Loucy (cell line): ENCODE data around the gene SLC29A2.

Experiments used
- EZH2phosphoT487 ChIP-seq: fragments of 200-600 bp; IDR thresholded peaks from 2 replicates; pipeline ENCODE4 v1.6.1; 2018; ENCODE audit warnings: antibody characterized with exemption, mild to moderate bottlenecking, moderate library complexity, borderline replicate concordance
- TF ChIP-seq, protein P1 (sequence below): fragments of 200-600 bp; sonication (generic); conservative IDR thresholded peaks from 2 replicates; pipeline ENCODE4 v1.5.1; 2014; ENCODE audit warnings: mild to moderate bottlenecking, antibody characterized with exemption, low read length

DNA sequence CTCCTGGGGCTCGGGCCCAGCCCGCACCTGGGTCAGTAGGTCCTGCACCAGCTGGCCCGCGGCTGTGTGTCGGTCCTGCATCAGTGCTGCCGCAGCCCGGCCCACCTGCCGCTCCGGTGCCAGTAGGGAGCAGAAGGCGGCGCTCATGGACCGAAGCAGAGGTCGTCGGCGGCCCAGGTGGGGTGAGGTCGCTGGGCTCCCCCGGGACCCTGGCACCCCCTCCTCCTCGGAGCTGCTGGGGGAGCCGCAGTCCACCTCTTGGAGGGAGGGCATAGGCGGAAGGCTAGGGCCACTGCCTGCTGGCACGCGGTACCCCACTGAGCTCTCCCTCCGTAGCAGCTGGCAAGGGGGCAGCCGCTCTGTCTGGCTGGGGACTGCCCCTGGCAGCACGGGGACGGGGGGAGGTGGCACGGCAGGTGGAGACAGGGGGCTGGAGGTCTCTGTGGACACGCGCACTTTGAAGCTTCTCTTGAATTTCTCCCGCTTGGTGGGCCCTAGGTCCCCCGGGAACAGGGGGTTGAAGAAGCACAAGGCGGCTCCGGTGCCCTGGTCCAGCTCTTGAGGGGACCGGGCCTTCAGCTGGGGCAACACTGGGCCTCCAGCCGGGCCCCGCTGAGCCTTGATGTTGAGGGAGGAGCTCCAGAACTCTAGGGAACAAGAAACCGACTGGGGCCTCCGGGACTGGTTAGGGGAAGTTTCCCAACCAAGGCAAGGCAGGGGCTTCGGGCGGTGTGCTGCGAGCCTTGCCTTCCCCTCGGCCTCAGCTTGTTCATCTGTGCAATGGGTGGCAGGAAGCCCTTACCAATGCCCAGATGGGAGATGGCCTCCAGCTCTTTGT, 36.7 kb downstream of the SLC29A2 start:
- TF ChIP-seq, protein P1, sequence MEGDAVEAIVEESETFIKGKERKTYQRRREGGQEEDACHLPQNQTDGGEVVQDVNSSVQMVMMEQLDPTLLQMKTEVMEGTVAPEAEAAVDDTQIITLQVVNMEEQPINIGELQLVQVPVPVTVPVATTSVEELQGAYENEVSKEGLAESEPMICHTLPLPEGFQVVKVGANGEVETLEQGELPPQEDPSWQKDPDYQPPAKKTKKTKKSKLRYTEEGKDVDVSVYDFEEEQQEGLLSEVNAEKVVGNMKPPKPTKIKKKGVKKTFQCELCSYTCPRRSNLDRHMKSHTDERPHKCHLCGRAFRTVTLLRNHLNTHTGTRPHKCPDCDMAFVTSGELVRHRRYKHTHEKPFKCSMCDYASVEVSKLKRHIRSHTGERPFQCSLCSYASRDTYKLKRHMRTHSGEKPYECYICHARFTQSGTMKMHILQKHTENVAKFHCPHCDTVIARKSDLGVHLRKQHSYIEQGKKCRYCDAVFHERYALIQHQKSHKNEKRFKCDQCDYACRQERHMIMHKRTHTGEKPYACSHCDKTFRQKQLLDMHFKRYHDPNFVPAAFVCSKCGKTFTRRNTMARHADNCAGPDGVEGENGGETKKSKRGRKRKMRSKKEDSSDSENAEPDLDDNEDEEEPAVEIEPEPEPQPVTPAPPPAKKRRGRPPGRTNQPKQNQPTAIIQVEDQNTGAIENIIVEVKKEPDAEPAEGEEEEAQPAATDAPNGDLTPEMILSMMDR: no peak
- no peak for TF ChIP-seq EZH2phosphoT487
